Esophagus squamous epithelium (tissue), 4 donors: ENCODE results near the gene IER3.

Source experiments
- POLR2A ChIP-seq, 4 donors: fragments of 450-650 bp; IDR thresholded peaks; one replicate each; pipeline ENCODE4 v1.6.1; 2017; ENCODE audit warnings: antibody characterized with exemption in 4 of 4, mild to moderate bottlenecking in 4 of 4, moderate library complexity in 3 of 4
- TF ChIP-seq, protein P1 (sequence below), 6 experiments: fragments of 450-650 bp in 4 of 6; fragments of 200-600 bp in 2 of 6; sonication (generic) in 2 of 6; IDR thresholded peaks; one replicate each; pipeline ENCODE4 v1.5.1; 2016 to 2019; ENCODE audit warnings: antibody characterized with exemption in 6 of 6, mild to moderate bottlenecking in 4 of 6, moderate library complexity in 4 of 6

GRCh38 chr6:30776390-30777154 lies 32.2 kb upstream of the IER3 start:
- TF ChIP-seq, protein P1, sequence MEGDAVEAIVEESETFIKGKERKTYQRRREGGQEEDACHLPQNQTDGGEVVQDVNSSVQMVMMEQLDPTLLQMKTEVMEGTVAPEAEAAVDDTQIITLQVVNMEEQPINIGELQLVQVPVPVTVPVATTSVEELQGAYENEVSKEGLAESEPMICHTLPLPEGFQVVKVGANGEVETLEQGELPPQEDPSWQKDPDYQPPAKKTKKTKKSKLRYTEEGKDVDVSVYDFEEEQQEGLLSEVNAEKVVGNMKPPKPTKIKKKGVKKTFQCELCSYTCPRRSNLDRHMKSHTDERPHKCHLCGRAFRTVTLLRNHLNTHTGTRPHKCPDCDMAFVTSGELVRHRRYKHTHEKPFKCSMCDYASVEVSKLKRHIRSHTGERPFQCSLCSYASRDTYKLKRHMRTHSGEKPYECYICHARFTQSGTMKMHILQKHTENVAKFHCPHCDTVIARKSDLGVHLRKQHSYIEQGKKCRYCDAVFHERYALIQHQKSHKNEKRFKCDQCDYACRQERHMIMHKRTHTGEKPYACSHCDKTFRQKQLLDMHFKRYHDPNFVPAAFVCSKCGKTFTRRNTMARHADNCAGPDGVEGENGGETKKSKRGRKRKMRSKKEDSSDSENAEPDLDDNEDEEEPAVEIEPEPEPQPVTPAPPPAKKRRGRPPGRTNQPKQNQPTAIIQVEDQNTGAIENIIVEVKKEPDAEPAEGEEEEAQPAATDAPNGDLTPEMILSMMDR (IDR thresholded peaks at IDR 0.05): no peak
- no peak for TF ChIP-seq POLR2A (IDR thresholded peaks at IDR 0.05)
